ENCODE results near the gene KRT13. TPM values are rescaled to one million over a fixed set of nuclear protein-coding genes. Genes with fewer than 3 reads are reported as not detected.

Gene KRT13
- total and polyA plus RNA-seq, 2 of the 4 experiments (the other 2 are of a cell fraction) = 0.18 to 0.56 TPM

DNA sequence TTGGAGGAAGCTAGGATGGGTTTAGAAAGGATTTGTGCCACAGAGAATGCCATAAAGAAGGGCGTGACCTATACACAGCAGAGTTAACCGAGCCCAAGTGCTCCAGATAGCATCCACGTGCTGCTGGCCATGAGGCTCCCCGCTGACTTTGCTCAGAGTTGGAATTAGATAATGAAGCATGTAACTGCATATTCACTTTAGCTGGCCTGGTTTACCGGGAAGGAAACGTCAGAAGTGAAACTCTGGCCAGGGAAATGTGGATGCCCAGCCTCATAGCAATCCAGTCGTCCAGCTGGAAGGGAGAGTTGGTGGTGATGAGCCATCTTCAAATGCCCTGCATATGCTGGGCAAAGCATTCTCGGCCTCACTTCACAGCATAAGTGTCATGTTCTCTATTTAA lies 30.5 kb downstream of the KRT13 start:
- no peaks in the 10 kb centered on the region for H3K36me3 ChIP-seq (ENCODE audit: control insufficient read depth, insufficient read depth, low read length)
- H3K9me3 ChIP-seq (ENCODE audit: control insufficient read depth, insufficient read depth, low read length) = peaks cover 12% of the 10 kb centered on the region
- H3K27me3 ChIP-seq (ENCODE audit: control insufficient read depth, insufficient read depth, low read length) = peaks cover 12% of the 10 kb centered on the region
- no peak for ATAC-seq (ENCODE audit: low read depth)
- ChIA-PET POLR2A (ENCODE audit: unreplicated experiment) (no interaction called here), CTCF (interaction anchor here (0.6 kb wide), 1 partner anchor 13 kb away, joined by 3 read pairs; no protein-coding TSS in a partner anchor)
- no peak overlapping the region for H3K23ac ChIP-seq (ENCODE audit: low read depth, low read length)
- no peak overlapping the region for H3K4ac ChIP-seq (ENCODE audit: low read depth, low read length)
- no peak overlapping the region for H3K4me3 ChIP-seq (ENCODE audit: insufficient read depth, low read depth, low read length)
- TF ChIP-seq, protein P1, sequence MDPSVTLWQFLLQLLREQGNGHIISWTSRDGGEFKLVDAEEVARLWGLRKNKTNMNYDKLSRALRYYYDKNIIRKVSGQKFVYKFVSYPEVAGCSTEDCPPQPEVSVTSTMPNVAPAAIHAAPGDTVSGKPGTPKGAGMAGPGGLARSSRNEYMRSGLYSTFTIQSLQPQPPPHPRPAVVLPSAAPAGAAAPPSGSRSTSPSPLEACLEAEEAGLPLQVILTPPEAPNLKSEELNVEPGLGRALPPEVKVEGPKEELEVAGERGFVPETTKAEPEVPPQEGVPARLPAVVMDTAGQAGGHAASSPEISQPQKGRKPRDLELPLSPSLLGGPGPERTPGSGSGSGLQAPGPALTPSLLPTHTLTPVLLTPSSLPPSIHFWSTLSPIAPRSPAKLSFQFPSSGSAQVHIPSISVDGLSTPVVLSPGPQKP (IDR thresholded peaks at IDR 0.05; ENCODE audit: borderline replicate concordance, low read depth, low read length) = no peak
- no peak for TF ChIP-seq MAFK (IDR thresholded peaks at IDR 0.05; ENCODE audit: low read depth, low read length)
- no peak for TF ChIP-seq MXI1 (IDR thresholded peaks at IDR 0.05; ENCODE audit: borderline replicate concordance, low read depth, low read length)
- no peak for TF ChIP-seq RFX5 (IDR thresholded peaks at IDR 0.05; ENCODE audit: low read depth, low read length)
- TF ChIP-seq NFE2L2 (IDR thresholded peaks at IDR 0.05; ENCODE audit: low read depth, low read length) = no peak
- TF ChIP-seq RCOR1 (IDR thresholded peaks at IDR 0.05; ENCODE audit: insufficient replicate concordance, low read length) = no peak
- no peak for TF ChIP-seq POLR2A (IDR thresholded peaks at IDR 0.05; ENCODE audit: low read depth, low read length)
- no peak for TF ChIP-seq FOS (IDR thresholded peaks at IDR 0.05; ENCODE audit: low read depth, low read length)
- TF ChIP-seq SMC3 (IDR thresholded peaks at IDR 0.05; ENCODE audit: low read depth, low read length) = no peak
- no peak overlapping the region for H2AK9ac ChIP-seq (replicated peaks; ENCODE audit: low read depth, low read length, poor library complexity)
- H2BK120ac ChIP-seq (ENCODE audit: low read depth, low read length) = no peak overlapping the region
- no peak overlapping the region for H2BK15ac ChIP-seq (ENCODE audit: low read depth, low read length)
- H3K56ac ChIP-seq (ENCODE audit: extremely low read depth, insufficient read depth, low read length) = no peak overlapping the region
- peaks cover 3% of the 10 kb centered on the region; the same call in 1 of the 2 replicates for H3K9me1 ChIP-seq (ENCODE audit: insufficient read depth, low read length)
- H3K14ac ChIP-seq (replicated peaks; ENCODE audit: low read depth, low read length) = no peak overlapping the region
- no peak overlapping the region for H2BK20ac ChIP-seq (ENCODE audit: low read depth, low read length)
- DNase-seq = no peak
- no peaks in the 10 kb centered on the region for H4K20me1 ChIP-seq (ENCODE audit: insufficient read depth, low read length)
- intact Hi-C loops (cut with micrococcal nuclease) = no loop called here
- no peak overlapping the region for H2BK5ac ChIP-seq (ENCODE audit: low read depth, low read length, poor library complexity, severe bottlenecking)
- no peaks in the 10 kb centered on the region for H3K4me1 ChIP-seq (ENCODE audit: control insufficient read depth, insufficient read depth, low read length)
- H3K79me1 ChIP-seq (ENCODE audit: low read depth in 1 of 2, low read length in 2 of 2) = no peaks in the 10 kb centered on the region
- no peak overlapping the region for H3K27ac ChIP-seq (ENCODE audit: insufficient read depth, low read length)
- H3K4me2 ChIP-seq (ENCODE audit: low read depth, low read length) = no peak overlapping the region
- no peak overlapping the region for H4K91ac ChIP-seq (ENCODE audit: insufficient read depth, low read depth, low read length)
- no TSS peak for BruUV-seq (replicated peaks)
- no peak overlapping the region for H2AFZ ChIP-seq (replicated peaks; ENCODE audit: low read length, poor library complexity)
- in situ Hi-C loops (cut with MboI; ENCODE audit: low sequenced_read_pairs) = no loop called here
- no peak overlapping the region for H4K8ac ChIP-seq (ENCODE audit: low read depth in 2 of 2, low read length in 2 of 2)
- no peak overlapping the region for H3K18ac ChIP-seq (ENCODE audit: low read depth, low read length)
- dilution Hi-C loops (cut with HindIII; ENCODE audit: low sequenced_read_pairs, unreplicated experiment) = no loop called here
- no peak overlapping the region for H4K5ac ChIP-seq (ENCODE audit: low read depth, low read length)
- WGBS, 2 experiments (ENCODE audit: extremely low coverage in 2 of 2, insufficient read length in 1 of 2) = 83% methylated on average over 1 of the region's 8 CpGs; no CpG with 5 or more reads in 1 of the 2 experiments
- no peak overlapping the region for H2AK5ac ChIP-seq (ENCODE audit: low read depth, low read length)
- H3K9ac ChIP-seq (ENCODE audit: low read depth, low read length) = no peak overlapping the region

All from IMR-90 (cell line).